K562 (cell line): ENCODE results near the gene LRP10. TPM values are rescaled to one million over a fixed set of nuclear protein-coding genes. Genes with fewer than 3 reads are reported as not detected.

ENCODE experiments used
- ADNP ChIP-seq: fragments of 200-800 bp; sonication (Bioruptor generic); IDR thresholded peaks from 2 replicates; pipeline ENCODE4 v1.6.1; 2016; ENCODE audit warnings: missing genetic modification characterization, missing compliant biosample characterization
- BRF1 ChIP-seq: IDR thresholded peaks from 3 replicates; pipeline ENCODE4 v1.6.1; 2011; ENCODE audit warnings: borderline replicate concordance, mild to moderate bottlenecking; ENCODE audit not compliant: insufficient read length; ENCODE audit errors: extremely low read depth
- CAMTA2 ChIP-seq: fragments of 250-450 bp; sonication (Bioruptor Pico); conservative IDR thresholded peaks from 2 replicates; pipeline ENCODE4 v1.5.1; 2022
- GTF2F1 ChIP-seq: IDR thresholded peaks from 2 replicates; pipeline ENCODE4 v1.6.1; 2011; ENCODE audit warnings: low read depth, low read length, improper control_type of control experiment
- HIVEP1 ChIP-seq: fragments of 250-450 bp; sonication (Bioruptor Pico); IDR thresholded peaks from 2 replicates; pipeline ENCODE4 v1.4.0; 2020; ENCODE audit warnings: mild to moderate bottlenecking
- HNRNPLL ChIP-seq: fragments of 200-400 bp; formaldehyde crosslinking; IDR thresholded peaks from 2 replicates; pipeline ENCODE4 v1.6.1; 2017; ENCODE audit warnings: low read length, low read depth, mild to moderate bottlenecking; ENCODE audit not compliant: poor library complexity, severe bottlenecking
- HNRNPUL1 ChIP-seq: fragments of 200-400 bp; formaldehyde crosslinking; IDR thresholded peaks from 2 replicates; pipeline ENCODE4 v1.6.1; 2017; ENCODE audit warnings: low read length
- LARP7 ChIP-seq: fragments of 450-650 bp; IDR thresholded peaks from 2 replicates; pipeline ENCODE4 v1.6.1; 2016
- MAX ChIP-seq: sonication (generic); formaldehyde crosslinking; IDR thresholded peaks from 2 replicates; pipeline ENCODE4 v1.9.0; 2022; ENCODE audit warnings: mild to moderate bottlenecking, missing genetic modification reagents
- MAZ ChIP-seq, 2 experiments: fragments of 450-650 bp in 1 of 2; sonication (generic) in 1 of 2; formaldehyde crosslinking; IDR thresholded peaks in 1 of 2; conservative IDR thresholded peaks in 1 of 2; 2 replicates each; pipeline versions ENCODE4 v1.4.0 to v1.5.0; 2020; ENCODE audit warnings: mild to moderate bottlenecking in 1 of 2, missing genetic modification reagents in 1 of 2
- MCM3 ChIP-seq: fragments of 450-650 bp; IDR thresholded peaks from 2 replicates; pipeline ENCODE4 v1.6.1; 2016
- NCOA2 ChIP-seq, 2 experiments: fragments of 450-650 bp; IDR thresholded peaks; 2 replicates each; pipeline ENCODE4 v1.6.1; 2018; ENCODE audit warnings: mild to moderate bottlenecking in 2 of 2, moderate library complexity in 1 of 2; ENCODE audit not compliant: partially characterized antibody in 2 of 2
- NCOA4 ChIP-seq: fragments of 450-650 bp; IDR thresholded peaks from 2 replicates; pipeline ENCODE4 v1.6.1; 2018; ENCODE audit warnings: mild to moderate bottlenecking; ENCODE audit not compliant: partially characterized antibody
- NR3C1 ChIP-seq: sonication (generic); formaldehyde crosslinking; IDR thresholded peaks from 2 replicates; pipeline ENCODE4 v1.8.1; 2022; ENCODE audit warnings: missing genetic modification reagents
- PHF20 ChIP-seq: fragments of 450-650 bp; IDR thresholded peaks from 2 replicates; pipeline ENCODE4 v1.6.1; 2018; ENCODE audit not compliant: partially characterized antibody
- PTBP1 ChIP-seq: fragments of 200-400 bp; formaldehyde crosslinking; IDR thresholded peaks from 2 replicates; pipeline ENCODE4 v1.6.1; 2017; ENCODE audit warnings: low read depth, low read length
- PYGO2 ChIP-seq: fragments of 450-650 bp; IDR thresholded peaks from 2 replicates; pipeline ENCODE4 v1.6.1; 2016; ENCODE audit warnings: mild to moderate bottlenecking, missing genetic modification characterization, moderate library complexity, missing compliant biosample characterization
- TBL1XR1 ChIP-seq, 2 experiments: IDR thresholded peaks; 2 replicates each; pipeline ENCODE4 v1.6.1; 2012; ENCODE audit warnings: improper control_type of control experiment in 2 of 2, low read length in 2 of 2, mild to moderate bottlenecking in 1 of 2
- TFE3 ChIP-seq: fragments of 450-650 bp; formaldehyde crosslinking; IDR thresholded peaks from 2 replicates; pipeline ENCODE4 v1.4.0; 2020; ENCODE audit warnings: mild to moderate bottlenecking, mixed read lengths
- ZBED1 ChIP-seq: IDR thresholded peaks from 2 replicates; pipeline ENCODE4 v1.6.1; 2014
- ZC3H11A ChIP-seq: IDR thresholded peaks from 2 replicates; pipeline ENCODE4 v1.6.1; 2012; ENCODE audit warnings: low read depth, low read length, improper control_type of control experiment
- ZC3H4 ChIP-seq: sonication (generic); formaldehyde crosslinking; IDR thresholded peaks from 2 replicates; pipeline ENCODE4 v1.9.0; 2021; ENCODE audit warnings: missing genetic modification reagents, borderline replicate concordance
- ZNF217 ChIP-seq: sonication (generic); formaldehyde crosslinking; IDR thresholded peaks from 2 replicates; pipeline ENCODE4 v1.8.0; 2022; ENCODE audit warnings: mild to moderate bottlenecking, missing genetic modification reagents
- ZNF274 ChIP-seq: IDR thresholded peaks from 2 replicates; pipeline ENCODE4 v1.6.1; 2011; ENCODE audit warnings: low read depth, mild to moderate bottlenecking, low read length, moderate library complexity, borderline replicate concordance
- ZNF277 ChIP-seq: fragments of 250-450 bp; sonication (Bioruptor Pico); IDR thresholded peaks from 2 replicates; pipeline ENCODE4 v1.8.0; 2022; ENCODE audit warnings: inconsistent platforms, mild to moderate bottlenecking, moderate library complexity, borderline replicate concordance
- ZNF561 ChIP-seq: fragments of 450-650 bp; formaldehyde crosslinking; conservative IDR thresholded peaks from 2 replicates; pipeline ENCODE4 v1.4.0; 2020; ENCODE audit warnings: mild to moderate bottlenecking, moderate library complexity
- ZNF668 ChIP-seq: fragments of 250-450 bp; sonication (Bioruptor Pico); IDR thresholded peaks from 2 replicates; pipeline ENCODE4 v1.8.0; 2022; ENCODE audit warnings: mild to moderate bottlenecking, inconsistent platforms
- ZNF699 ChIP-seq: fragments of 250-450 bp; sonication (Bioruptor Pico); IDR thresholded peaks from 2 replicates; pipeline ENCODE4 v1.8.0; 2021; ENCODE audit warnings: mild to moderate bottlenecking, moderate library complexity; ENCODE audit not compliant: insufficient replicate concordance
- ZNF830 ChIP-seq: fragments of 250-450 bp; sonication (Bioruptor Pico); IDR thresholded peaks from 2 replicates; pipeline ENCODE4 v1.5.0; 2021; ENCODE audit warnings: mild to moderate bottlenecking
- polyA plus RNA-seq, 8 experiments: library from polyadenylated mRNA; depleted of rRNA in 4 of 8; stranded (reverse) in 5 of 8; unstranded in 3 of 8; fragments of >200 nt; fragmentation: Nextera tagmentation in 2 of 8; fragmentation: Illumina TruSeq in 1 of 8; extraction: Ambion mirVana in 2 of 8; extraction: Trizol in 1 of 8; gene quantifications; 2 replicates each; pipeline versions ENCODE4 v1.2.1 to v1.2.3, GENCODE V29; 2011 to 2014; ENCODE audit warnings: inconsistent platforms in 1 of 8, missing spikeins in 1 of 8
- total RNA-seq, 7 experiments: library from RNA; depleted of rRNA in 6 of 7; stranded (reverse); fragments of >200 nt in 6 of 7; fragmentation: Illumina TruSeq in 2 of 7; extraction: Trizol in 2 of 7; gene quantifications; 2 replicates each; pipeline versions ENCODE4 v1.2.1 to v1.2.3, GENCODE V29; 2011 to 2021; ENCODE audit warnings: low replicate concordance in 1 of 7

The LRP10 gene
- total and polyA plus RNA-seq, 9 of the 15 experiments (the other 6 are each of a cell fraction or from before 2014, with no cell fraction given) = 1.3 to 45.5 (median 10.9) TPM

GRCh38 chr14:22829661-22830442 lies 41.7 kb upstream of the LRP10 start, which contains the start of gene MRPL52 (continued):
- peak; percentile 57 for TF ChIP-seq MAX
- no peak for TF ChIP-seq PYGO2 (tag)
- TF ChIP-seq LARP7 = no peak
- no peak for TF ChIP-seq GTF2F1
- no peak for TF ChIP-seq NR3C1 (CRISPR knock-in tag)
- TF ChIP-seq NCOA2 (IDR thresholded peaks at IDR 0.05; ENCODE audit: partially characterized antibody in 2 of 2) = no peak
- TF ChIP-seq ZNF274 = no peak
- TF ChIP-seq ADNP (tag) = no peak
- TF ChIP-seq HNRNPUL1 = no peak
- TF ChIP-seq ZNF699 (CRISPR knock-in tag) = no peak
- no peak for TF ChIP-seq CAMTA2 (CRISPR knock-in tag)
- no peak; the same call in 1 of the 2 replicates for TF ChIP-seq ZC3H11A
- peak in 1 of 2 experiments; percentile 16; a peak in 1 of 4 replicates for TF ChIP-seq TBL1XR1 (IDR thresholded peaks at IDR 0.05; ENCODE audit: low read length in 2 of 2)
- TF ChIP-seq HIVEP1 (CRISPR knock-in tag) = no peak
- TF ChIP-seq TFE3 (CRISPR knock-in tag) = no peak
- no peak for TF ChIP-seq MCM3
- peak; percentile 76 for TF ChIP-seq PHF20
- no peak for TF ChIP-seq NCOA4
- TF ChIP-seq ZNF277 (CRISPR knock-in tag) = no peak
- no peak for TF ChIP-seq HNRNPLL
- no peak for TF ChIP-seq ZNF561
- TF ChIP-seq ZNF217 = no peak
- TF ChIP-seq ZC3H4 (CRISPR knock-in tag) = no peak
- 0 out of 4 replicates have a peak, but pooled peaks of 1 of the 2 experiments have one; percentile 54 for TF ChIP-seq MAZ (CRISPR knock-in tag; conservative IDR thresholded peaks at IDR 0.05 in 1 of 2, IDR thresholded peaks at IDR 0.05 in 1 of 2)
- no peak for TF ChIP-seq ZBED1
- TF ChIP-seq BRF1 = no peak
- TF ChIP-seq ZNF668 (CRISPR knock-in tag) = no peak
- no peak for TF ChIP-seq ZNF830 (CRISPR knock-in tag)
- TF ChIP-seq PTBP1 = no peak
